ENCODE measurements around the gene NRG3. TPM values are rescaled to one million over a fixed set of nuclear protein-coding genes. Genes with fewer than 3 reads are reported as not detected.

NRG3 gene
- total RNA-seq, 1 donor from 2014 or later = 8.2 TPM

DNA sequence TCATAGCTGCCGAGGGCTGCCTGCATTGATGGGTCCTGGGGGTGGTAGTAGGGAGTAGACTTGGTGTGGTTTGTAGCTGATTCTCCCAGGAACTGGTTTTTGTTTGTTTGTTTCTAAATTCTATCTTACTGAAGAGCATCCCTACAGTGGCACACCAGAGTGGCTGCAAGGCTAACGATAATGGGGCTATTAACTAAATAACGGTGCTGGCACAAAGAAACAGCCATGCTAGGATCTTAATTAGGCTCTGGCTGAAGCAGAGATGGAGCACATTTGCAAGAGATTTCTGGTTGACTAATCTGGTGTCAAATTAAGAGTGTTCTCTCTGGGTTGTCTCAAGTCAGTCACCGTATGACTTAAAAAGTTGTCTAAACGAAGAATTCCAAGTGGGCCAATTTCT is 590.0 kb downstream of the NRG3 start:
- TF ChIP-seq, protein P1, sequence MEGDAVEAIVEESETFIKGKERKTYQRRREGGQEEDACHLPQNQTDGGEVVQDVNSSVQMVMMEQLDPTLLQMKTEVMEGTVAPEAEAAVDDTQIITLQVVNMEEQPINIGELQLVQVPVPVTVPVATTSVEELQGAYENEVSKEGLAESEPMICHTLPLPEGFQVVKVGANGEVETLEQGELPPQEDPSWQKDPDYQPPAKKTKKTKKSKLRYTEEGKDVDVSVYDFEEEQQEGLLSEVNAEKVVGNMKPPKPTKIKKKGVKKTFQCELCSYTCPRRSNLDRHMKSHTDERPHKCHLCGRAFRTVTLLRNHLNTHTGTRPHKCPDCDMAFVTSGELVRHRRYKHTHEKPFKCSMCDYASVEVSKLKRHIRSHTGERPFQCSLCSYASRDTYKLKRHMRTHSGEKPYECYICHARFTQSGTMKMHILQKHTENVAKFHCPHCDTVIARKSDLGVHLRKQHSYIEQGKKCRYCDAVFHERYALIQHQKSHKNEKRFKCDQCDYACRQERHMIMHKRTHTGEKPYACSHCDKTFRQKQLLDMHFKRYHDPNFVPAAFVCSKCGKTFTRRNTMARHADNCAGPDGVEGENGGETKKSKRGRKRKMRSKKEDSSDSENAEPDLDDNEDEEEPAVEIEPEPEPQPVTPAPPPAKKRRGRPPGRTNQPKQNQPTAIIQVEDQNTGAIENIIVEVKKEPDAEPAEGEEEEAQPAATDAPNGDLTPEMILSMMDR (IDR thresholded peaks at IDR 0.05; ENCODE audit: unreplicated experiment) = no peak
- Mint-ChIP-seq H3K36me3 (ENCODE audit: low read depth, unreplicated experiment) (no peaks in the 10 kb centered on the region), H3K27ac (ENCODE audit: unreplicated experiment) (no peak overlapping the region), H3K27me3 (ENCODE audit: unreplicated experiment) (peaks cover 2% of the 10 kb centered on the region), H3K4me3 (ENCODE audit: unreplicated experiment) (no peak overlapping the region), H3K4me1 (ENCODE audit: unreplicated experiment) (peaks cover 13% of the 10 kb centered on the region), H3K9me3 (ENCODE audit: unreplicated experiment) (no peaks in the 10 kb centered on the region)
- no peak for DNase-seq (ENCODE audit: low spot score)

DNA sequence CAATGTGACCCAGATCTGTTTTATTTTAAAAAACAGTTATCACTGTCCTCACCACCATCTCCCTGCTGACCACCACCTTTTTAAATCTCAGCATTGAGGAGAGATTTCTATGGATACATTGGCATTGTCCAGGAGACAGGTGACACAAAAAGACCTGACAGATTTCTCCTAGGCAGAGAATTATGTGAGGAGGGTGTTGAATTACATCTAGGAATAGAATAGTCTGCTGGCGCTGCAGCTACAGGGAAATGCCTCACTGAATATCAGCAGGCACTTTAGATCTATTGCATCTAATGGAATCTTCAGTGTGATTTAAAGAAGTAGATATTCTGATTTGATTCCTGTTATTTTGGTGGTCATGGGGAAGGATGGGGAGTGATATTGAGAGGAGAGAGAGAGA is 593.5 kb downstream of the NRG3 start:
- no peak overlapping the region for H3K27ac Mint-ChIP-seq (ENCODE audit: unreplicated experiment)
- TF ChIP-seq, protein P1 (IDR thresholded peaks at IDR 0.05; ENCODE audit: unreplicated experiment) = no peak
- DNase-seq (ENCODE audit: low spot score) = no peak
- no peaks in the 10 kb centered on the region for H3K36me3 Mint-ChIP-seq (ENCODE audit: low read depth, unreplicated experiment)
- peaks cover 13% of the 10 kb centered on the region for H3K4me1 Mint-ChIP-seq (ENCODE audit: unreplicated experiment)
- H3K4me3 Mint-ChIP-seq (ENCODE audit: unreplicated experiment) = no peak overlapping the region
- peaks cover 2% of the 10 kb centered on the region for H3K27me3 Mint-ChIP-seq (ENCODE audit: unreplicated experiment)
- H3K9me3 Mint-ChIP-seq (ENCODE audit: unreplicated experiment) = no peaks in the 10 kb centered on the region

DNA sequence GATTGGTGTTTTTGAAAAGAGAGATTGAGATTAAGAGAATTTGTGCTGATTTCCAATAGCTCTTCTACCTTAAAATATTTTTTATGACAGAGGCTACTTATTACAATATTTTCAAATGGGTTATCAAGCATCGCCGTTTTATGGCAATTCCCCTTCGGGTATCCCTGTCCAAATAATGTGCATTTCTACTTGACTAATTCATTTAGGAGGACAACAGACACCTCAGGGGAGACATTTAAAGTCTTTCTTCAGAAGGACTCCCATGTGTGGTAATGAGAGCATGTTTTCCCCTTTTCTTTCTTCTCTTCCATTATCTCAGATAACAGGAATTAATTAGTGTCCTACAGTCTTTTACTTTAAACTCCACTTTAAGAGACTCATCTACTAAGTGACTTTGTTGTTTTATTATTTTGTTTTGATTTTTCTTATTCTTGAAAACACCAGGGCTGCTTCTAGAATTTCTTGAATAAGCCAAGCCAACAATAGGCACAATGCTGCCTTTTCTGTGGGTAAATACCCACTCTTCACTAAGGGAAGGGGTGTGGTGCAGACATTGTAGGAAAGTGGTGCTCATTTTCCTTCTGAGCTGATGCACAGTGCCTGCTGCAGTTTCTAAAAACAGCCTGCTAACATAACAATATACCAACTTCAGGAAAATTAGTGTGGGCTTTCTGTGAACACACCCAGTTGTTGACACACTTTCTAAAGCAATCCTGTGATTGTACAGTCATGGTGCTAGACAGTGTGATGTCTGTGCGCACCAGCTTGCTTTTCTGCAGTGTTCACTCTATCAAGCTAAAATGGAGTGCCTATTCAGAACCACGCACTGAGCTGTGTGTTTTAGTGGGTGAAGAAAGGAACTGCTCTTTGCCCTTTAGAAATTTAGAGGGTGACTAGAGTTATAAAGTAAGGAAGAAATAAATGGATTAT is 597.7 kb downstream of the NRG3 start:
- DNase-seq (ENCODE audit: low spot score) = no peak
- Mint-ChIP-seq H3K36me3 (ENCODE audit: low read depth, unreplicated experiment) (no peaks in the 10 kb centered on the region), H3K27ac (ENCODE audit: unreplicated experiment) (no peak overlapping the region), H3K9me3 (ENCODE audit: unreplicated experiment) (no peaks in the 10 kb centered on the region), H3K4me3 (ENCODE audit: unreplicated experiment) (no peak overlapping the region), H3K4me1 (ENCODE audit: unreplicated experiment) (peaks cover 9% of the 10 kb centered on the region), H3K27me3 (ENCODE audit: unreplicated experiment) (peaks cover 2% of the 10 kb centered on the region)
- TF ChIP-seq, protein P1 (IDR thresholded peaks at IDR 0.05; ENCODE audit: unreplicated experiment) = no peak

DNA sequence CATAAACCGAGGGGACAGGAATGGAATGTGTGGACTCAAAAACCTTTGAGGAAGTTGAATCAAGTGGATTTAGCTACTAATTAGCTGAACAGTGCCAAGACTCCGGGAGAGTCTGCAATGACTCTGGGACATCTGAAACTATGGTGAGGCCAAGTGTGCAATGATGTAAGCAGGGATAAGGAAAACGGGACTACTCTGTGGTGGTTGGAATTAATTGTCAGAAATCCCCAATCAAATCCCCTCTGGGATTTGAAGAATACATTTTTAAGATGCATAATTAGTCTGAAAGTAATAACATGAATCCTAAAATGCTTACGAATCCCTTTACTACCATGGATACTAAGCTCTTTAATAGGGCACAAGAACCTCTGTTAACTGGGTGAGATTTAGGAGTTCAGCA is 602.8 kb downstream of the NRG3 start:
- DNase-seq (ENCODE audit: low spot score) = no peak
- Mint-ChIP-seq H3K9me3 (ENCODE audit: unreplicated experiment) (no peaks in the 10 kb centered on the region), H3K36me3 (ENCODE audit: low read depth, unreplicated experiment) (no peaks in the 10 kb centered on the region), H3K4me3 (ENCODE audit: unreplicated experiment) (no peak overlapping the region), H3K27me3 (ENCODE audit: unreplicated experiment) (no peaks in the 10 kb centered on the region), H3K27ac (ENCODE audit: unreplicated experiment) (no peak overlapping the region), H3K4me1 (ENCODE audit: unreplicated experiment) (no peaks in the 10 kb centered on the region)
- TF ChIP-seq, protein P1 (IDR thresholded peaks at IDR 0.05; ENCODE audit: unreplicated experiment) = no peak

DNA sequence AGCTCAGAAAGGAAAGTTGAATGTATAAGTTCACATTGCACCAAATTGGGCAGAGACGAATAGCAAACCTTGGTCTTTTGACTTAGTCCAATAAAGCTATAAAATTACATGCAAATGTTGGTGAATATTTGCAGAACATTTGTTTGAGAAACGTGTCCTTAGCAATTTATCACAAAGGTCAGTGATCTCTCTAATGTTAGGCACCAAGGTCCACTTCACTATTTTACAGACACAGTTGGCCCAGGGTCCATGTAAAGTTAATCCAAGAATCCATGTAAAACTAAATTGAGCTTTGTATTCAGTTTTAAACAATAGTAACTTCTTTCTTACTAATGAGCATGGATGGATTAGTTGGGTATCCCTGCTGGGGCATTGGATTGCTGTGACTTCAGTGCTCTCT is 617.7 kb downstream of the NRG3 start:
- no peaks in the 10 kb centered on the region for H3K9me3 Mint-ChIP-seq (ENCODE audit: unreplicated experiment)

More for the DNA sequence above, 617.7 kb downstream of the NRG3 start:
- Mint-ChIP-seq H3K27ac (ENCODE audit: unreplicated experiment) (no peak overlapping the region), H3K36me3 (ENCODE audit: low read depth, unreplicated experiment) (no peaks in the 10 kb centered on the region), H3K4me3 (ENCODE audit: unreplicated experiment) (no peak overlapping the region), H3K4me1 (ENCODE audit: unreplicated experiment) (no peaks in the 10 kb centered on the region), H3K27me3 (ENCODE audit: unreplicated experiment) (no peaks in the 10 kb centered on the region)
- TF ChIP-seq, protein P1 (IDR thresholded peaks at IDR 0.05; ENCODE audit: unreplicated experiment) = no peak
- no peak for DNase-seq (ENCODE audit: low spot score)
